GM18520 (cell line): ENCODE data around the gene GSTT4.
"Not testable (repeated sequence)": the region's sequence is repeated elsewhere in the genome, so short reads cannot be mapped to it uniquely, and the experiment has no call there.

Experiments
- ATAC-seq: cut with Tn5 transposase; IDR thresholded peaks from one replicate; pipeline ENCODE4 v1.9.1; 2021; ENCODE audit not compliant: unreplicated experiment

Gene GSTT4

GRCh38 chr22:24005201-24005600, at the start of gene GSTT4:
TSS of gene GSTT4 (minus strand) at chr22:24005453. CDS start at chr22:24005356, 97 bp downstream.
- no peak for ATAC-seq

GRCh38 chr22:24054356-24054755, 49.1 kb upstream of the GSTT4 start:
- ATAC-seq: no peak

- ATAC-seq: no peak
Observed at GRCh38 chr22:24053481-24054226, 48.4 kb upstream of the GSTT4 start.

DNA sequence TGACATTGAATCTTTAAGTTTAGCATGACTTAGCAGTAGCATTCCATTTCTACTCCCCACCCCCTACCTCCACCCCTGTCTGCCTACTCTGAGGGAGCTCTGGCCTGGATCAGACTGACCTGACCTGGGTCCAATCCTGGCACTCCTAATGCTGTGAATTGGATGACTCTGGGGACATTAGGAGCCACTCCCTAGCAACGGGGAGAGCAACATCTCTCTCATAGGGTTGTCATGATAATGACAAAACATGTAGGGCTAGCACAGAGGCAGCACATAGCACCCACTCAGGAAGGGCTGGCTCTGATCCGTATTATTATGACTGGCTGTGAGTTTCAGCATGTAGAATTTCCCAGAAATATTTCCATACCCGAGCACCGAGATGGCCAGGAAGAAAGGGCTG, 46.3 kb upstream of the GSTT4 start:
- no peak for ATAC-seq

DNA sequence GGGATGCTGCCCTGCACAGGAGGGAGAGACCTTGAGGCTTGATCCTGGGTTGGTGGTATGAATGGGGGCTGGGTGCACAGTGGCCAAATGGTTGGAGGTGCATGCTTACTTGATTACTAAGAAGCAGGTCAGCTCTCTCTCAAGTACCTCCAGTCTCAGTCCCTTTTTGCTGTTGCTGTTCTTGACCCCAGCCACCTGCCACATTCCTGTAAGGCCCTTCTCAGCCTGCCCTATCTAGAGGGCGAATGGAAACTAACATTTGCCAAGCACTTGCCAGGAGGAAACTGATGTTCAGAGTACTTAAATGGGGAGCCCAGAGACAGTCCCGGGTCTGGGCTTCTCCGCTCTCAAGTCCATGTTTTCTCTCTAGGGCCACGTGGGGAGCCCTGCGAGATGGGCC, 45.8 kb upstream of the GSTT4 start:
- no peak for ATAC-seq

DNA sequence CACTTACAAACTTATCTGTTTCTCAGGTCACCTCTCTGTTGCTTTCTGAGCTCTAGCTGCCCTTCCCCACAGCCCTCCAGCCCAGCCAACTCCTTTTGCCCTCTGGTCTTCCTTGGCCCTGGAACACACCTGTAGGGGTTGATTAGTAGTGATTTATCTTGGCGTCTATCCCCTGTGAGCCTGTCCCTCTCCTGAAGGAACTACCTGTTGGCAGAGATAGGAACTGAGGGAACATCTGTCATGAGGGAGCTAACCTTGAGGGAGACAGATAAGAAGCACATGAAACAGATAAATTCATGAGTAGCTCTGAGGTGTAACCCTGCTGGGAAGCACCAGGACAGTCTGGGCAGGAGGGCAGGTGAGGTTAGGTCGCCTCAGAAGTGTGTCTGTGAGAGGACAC, 44.7 kb upstream of the GSTT4 start:
- ATAC-seq: no peak

DNA sequence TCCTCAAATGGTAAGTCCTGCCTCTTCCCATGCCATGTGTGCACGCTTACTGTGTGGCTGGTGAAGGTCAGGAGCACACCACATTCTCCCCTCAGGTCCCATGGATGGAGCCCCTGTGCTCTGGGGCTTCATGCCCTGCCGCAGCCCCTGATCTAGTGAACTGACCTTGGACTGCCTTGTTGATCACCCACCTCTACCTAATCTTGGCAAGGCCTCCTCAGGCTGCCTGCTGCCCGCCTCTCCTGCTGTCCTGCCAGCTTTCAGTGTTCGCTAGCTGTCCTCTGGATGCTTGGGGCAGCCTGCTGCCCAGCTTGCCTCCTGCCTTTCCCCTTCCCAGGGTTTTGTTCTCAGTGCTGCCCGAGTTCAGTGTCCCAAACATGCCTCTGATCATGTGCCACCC, 44.0 kb upstream of the GSTT4 start:
- ATAC-seq: no peak

- no peak for ATAC-seq
Observed at GRCh38 chr22:24046024-24046423, 40.8 kb upstream of the GSTT4 start.

DNA sequence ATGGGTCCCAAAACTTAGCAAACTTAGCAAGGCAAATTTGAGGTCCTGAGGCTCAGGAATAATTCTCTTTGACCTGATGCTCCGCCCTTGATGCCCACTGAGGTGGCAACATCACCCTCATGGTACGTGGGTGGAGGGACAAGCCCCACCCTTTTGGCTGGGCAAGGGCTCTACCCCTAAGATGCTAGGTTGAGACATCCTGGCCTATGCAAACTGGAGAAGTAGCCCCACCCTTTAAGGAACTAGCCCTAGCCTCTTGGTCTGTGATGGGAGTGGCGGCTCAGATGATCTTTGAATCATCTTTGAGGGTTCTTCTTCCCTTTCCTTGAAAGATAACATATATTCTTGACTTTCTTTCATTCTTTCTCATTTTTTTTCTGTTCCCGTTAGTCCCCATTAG, 38.7 kb upstream of the GSTT4 start:
- ATAC-seq: no peak

- not testable (repeated sequence) for ATAC-seq
Observed at GRCh38 chr22:24043465-24043864, 38.2 kb upstream of the GSTT4 start.

GRCh38 chr22:24040946-24041345, 35.7 kb upstream of the GSTT4 start:
- no peak for ATAC-seq

GRCh38 chr22:24039046-24039445, 33.8 kb upstream of the GSTT4 start:
- ATAC-seq: no peak

GRCh38 chr22:24037851-24038765, 32.9 kb upstream of the GSTT4 start:
- ATAC-seq: no peak

GRCh38 chr22:24035296-24035695, 30.0 kb upstream of the GSTT4 start:
- ATAC-seq: no peak

- ATAC-seq: no peak
Observed at GRCh38 chr22:24033731-24034130, 28.5 kb upstream of the GSTT4 start.

- ATAC-seq: no peak
Observed at GRCh38 chr22:24030186-24030702, 25.0 kb upstream of the GSTT4 start.

- no peak for ATAC-seq
Observed at GRCh38 chr22:24029304-24029703, 24.1 kb upstream of the GSTT4 start.

GRCh38 chr22:24028533-24028932, 23.3 kb upstream of the GSTT4 start:
- ATAC-seq: no peak

- no peak for ATAC-seq
Observed at GRCh38 chr22:24027991-24028390, 22.7 kb upstream of the GSTT4 start.

DNA sequence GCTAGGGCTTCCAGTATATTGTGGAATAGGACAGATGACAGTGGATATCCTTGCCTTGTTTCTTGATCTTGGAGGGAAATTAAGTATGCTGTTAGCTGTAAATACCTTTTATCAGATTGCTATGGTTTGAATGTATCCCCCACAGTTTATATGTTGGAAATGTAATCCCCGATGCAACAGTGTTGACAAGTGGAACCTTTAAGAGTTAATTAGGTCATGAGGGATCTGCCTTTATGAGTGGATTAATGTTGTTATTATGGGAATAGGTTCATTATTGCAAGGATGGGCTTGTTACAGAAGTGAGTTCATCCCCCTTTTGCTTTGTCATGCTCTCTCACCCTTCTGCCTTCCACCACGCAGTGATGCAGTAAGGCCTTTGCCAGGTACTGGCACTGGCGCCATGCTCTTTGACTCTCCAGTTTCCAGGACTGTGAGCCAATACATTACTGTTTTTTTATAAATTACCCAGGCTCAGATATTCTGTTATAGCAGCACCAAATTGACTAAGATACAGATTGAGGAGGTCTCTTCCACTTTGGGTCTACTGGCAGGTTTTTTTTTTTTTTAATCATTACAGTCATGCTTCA, 22.2 kb upstream of the GSTT4 start:
- no peak for ATAC-seq

- no peak for ATAC-seq
Observed at GRCh38 chr22:24026733-24027132, 21.5 kb upstream of the GSTT4 start.

- ATAC-seq: no peak
Observed at GRCh38 chr22:24026056-24026455, 20.8 kb upstream of the GSTT4 start.
